HG03571 (cell line): ENCODE results near the gene ALDH3A1.
"Not testable (repeated sequence)": the region's sequence is repeated elsewhere in the genome, so short reads cannot be mapped to it uniquely, and the experiment has no call there.

Experiments
- ATAC-seq: cut with Tn5 transposase; IDR thresholded peaks from one replicate; pipeline ENCODE4 v1.9.1; 2021; ENCODE audit not compliant: unreplicated experiment

The ALDH3A1 gene

DNA sequence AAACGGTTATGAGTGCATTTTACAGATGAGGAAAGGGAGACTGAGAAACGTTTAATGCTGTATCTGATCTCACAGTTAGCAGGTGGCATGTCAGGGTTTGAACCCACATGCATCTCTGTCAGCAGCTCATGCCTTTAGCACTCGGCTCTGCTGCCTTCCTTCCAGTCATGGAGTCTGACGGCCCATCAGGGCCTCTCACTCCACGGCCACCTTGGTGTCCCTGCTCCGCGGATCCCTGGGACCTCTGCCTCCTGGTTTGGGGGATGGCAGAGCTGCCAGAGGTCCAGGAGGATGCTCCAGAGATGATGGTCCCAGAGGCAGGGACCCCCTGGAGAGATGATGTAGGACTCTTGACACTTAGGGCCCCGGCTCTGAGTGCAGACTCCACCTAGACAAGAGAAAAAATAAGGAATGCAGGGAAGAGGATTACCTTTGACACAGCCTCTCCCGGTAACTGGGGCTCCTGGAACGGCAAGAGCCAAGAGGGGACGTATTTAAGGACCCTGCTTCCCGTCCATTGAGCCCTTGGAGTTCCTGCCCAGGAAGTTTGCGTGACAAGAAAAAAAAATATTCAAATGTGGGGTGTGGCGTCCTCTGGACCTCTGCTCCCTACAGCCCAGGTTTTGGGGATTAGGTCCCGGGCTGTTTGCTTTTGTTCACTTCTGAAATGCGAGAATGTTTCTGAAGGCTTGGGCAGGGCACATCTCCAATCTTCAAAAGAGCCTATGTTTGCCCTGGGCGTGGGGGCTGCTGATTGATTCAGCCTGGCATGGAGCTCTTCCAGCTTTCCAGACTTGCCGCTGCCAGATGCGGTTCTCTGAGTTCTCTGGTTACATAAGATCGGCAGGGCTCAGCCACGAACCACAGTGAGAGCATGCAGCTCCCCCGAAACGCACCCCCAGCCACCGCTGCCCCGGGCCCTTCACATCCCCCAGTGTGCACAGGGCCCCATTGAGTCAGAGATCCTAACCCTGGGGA is at the start of gene ALDH3A1:
Gene ALDH3A1 (minus strand): TSS at position 470 of the 978 bp plus-strand sequence. CDS start 3,169 bp downstream, outside the sequence.
- ATAC-seq, result no peak

DNA sequence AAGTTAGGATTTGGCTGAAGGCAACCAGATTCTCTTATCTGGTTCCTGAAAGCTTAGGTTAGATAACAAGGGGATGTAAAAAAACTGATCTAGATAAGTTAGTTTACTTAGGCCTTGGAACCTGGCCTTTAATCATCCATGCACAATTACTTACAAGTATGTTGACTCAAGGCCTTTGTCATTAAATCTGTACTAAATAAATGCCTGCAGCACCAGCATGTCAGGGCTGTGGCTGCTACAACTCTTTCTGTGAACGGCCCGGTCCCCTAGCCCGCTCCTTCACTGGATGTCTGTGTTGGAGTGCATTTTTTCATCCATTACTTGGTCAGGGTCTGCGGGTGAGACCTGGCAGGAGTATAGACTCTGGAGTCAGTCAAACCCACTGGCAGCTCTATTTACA is 48.4 kb upstream of the ALDH3A1 start:
- no peak for ATAC-seq

DNA sequence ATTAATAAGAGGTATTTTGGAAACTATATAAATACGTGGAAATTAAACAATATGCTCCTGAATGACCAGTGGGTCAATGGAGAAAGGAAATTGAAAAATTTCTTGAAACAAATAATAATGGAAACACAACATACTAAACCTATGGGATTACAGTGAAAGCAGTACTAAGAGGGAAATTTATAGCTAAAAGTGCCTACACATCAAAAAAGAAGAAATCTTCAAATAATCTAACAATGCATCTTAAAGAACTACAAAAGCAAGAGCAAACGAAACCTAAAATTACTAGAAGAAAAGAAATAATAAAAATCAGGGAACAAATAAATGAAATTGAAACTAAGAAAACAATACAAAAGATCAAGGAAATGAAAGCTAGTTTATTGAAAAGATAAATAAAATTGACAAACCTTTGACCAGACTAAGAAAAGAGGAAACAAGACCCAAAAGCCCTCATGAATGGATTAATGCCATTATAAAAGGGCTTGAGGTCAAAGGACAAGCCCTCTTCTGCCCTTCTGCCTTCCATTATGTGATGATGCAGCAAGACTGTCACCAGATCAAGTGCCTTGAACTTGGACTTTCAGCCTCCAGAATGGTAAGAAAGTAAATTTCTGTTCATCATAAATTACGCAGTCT is 43.9 kb upstream of the ALDH3A1 start:
- no peak for ATAC-seq

DNA sequence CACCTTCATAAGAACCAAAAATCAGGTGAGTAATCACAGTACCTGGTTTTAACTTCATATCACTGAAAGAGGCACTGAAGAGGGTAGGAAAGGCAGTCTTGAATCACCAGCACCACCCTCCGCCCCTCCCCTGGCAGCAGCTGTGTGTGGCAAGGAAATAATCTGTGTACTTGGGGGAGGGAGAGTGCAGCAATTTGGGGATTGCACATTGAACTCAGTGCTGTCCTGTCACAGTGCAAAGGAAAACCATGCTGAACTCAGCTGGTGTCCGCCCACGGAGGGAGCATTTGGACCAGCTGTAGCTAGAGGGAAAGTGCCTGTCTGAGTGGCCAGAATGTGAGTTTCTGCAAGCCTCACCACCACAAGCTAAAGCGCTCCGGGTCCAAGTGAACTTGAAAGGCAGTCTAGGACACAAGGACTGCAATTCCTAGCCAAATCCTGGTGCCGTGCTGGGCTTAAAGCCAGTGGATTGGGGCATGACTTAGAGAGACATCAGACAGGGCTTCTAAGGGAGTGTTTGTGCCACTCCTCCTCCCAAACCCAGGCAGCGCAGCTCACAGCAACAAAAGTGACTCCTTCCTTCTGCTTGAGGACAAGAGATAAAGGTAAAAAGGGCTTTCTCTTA is 39.7 kb upstream of the ALDH3A1 start:
- no peak for ATAC-seq

DNA sequence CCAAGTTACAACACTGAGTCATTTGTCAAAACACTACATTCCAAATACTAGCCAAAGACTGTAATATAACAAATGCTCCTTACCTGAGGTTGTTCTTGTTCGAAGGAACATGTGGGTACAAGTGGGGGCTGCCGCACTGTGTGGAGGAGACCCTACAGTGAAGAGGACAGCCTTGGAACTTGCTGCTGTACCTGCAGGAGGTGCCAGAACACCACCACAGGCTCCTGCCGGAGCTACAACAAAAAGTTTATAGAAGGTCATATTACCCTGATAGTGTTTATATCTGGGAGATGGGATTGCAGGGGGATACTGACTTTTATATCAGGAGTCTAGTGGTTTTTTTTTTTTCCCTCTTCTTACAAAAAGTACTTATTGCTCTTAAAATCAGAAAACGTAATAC is 37.8 kb upstream of the ALDH3A1 start:
- ATAC-seq, result no peak

DNA sequence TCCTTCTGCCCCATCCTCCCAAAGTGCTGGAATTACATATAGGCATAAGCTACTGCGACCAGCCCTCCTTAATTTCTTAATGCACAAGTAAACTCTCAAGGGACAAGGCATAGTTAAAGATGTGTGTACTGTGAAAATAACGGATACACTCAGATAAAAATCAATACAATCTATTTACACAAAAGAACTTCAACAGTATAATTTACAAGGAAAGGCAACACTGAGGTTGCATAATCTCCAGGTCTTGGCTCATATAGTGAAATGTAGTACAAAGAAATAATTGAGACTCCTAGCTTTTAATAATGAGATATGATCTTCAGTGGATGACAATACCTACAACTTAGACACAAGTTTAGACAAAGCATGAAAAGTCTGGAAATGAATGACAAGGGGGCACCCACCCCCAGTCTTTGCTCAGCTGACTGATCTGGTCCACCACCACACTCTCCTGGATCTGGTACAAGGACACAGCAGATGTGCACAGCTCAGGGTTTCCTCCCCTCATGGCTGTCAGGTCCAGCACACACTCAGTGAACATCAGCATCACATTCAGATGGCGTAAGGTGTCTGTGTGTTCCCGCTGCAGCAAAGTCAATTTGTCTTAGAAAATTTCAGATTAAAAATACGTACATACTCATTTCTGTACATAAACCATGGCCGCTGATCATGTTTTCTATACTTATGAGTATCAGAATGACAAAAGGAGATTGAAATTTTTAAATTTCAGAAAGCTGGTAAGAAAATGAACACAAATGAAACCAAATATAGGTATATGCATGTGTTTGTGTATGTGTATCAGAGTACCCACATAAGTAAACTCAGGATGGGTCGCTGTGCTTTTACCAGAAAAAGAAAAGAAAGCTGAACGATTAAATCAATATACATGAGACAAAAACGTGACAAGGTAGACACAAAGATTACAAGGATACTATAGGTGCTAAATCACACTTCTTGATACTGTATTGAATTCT is 33.7 kb upstream of the ALDH3A1 start:
- no peak for ATAC-seq

DNA sequence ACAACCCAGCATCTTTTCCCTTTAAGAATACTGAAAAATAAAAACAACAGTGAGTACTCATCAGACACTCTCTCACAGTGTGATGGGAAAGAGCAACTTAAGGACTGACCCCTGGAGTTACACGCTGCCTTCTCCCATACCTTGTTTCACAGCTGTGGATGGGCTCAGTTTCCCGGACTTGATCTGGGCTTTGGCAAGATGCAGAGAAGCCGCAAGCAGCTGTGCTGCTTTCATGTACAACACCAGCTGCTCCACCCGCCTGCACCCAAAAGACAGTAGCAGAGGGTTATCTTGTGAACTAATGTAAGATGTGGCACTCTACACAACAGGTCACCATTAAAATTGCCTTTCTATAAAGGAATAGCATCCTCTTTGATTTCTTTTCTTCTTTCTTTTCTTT is 32.7 kb upstream of the ALDH3A1 start:
- ATAC-seq, result no peak

DNA sequence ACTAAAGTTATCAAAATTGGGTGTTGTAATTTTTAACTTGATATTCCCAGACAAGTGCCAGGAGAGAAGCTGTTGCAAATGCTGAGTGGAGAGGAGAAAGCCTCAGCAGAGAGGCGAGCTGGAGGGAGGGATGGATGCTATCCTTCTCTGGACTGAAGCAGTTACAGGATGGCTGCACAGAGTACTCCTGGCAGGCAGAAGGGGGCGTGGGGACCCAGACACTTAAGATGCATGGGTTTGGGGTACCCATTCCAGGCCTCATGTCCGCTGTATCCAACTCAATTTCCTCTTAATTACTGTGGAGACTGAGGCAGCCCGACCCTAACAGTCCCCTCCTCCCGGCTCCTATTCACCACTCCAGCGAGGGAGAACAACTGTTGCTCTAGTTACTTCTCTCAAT is 25.4 kb upstream of the ALDH3A1 start:
- ATAC-seq, result no peak

DNA sequence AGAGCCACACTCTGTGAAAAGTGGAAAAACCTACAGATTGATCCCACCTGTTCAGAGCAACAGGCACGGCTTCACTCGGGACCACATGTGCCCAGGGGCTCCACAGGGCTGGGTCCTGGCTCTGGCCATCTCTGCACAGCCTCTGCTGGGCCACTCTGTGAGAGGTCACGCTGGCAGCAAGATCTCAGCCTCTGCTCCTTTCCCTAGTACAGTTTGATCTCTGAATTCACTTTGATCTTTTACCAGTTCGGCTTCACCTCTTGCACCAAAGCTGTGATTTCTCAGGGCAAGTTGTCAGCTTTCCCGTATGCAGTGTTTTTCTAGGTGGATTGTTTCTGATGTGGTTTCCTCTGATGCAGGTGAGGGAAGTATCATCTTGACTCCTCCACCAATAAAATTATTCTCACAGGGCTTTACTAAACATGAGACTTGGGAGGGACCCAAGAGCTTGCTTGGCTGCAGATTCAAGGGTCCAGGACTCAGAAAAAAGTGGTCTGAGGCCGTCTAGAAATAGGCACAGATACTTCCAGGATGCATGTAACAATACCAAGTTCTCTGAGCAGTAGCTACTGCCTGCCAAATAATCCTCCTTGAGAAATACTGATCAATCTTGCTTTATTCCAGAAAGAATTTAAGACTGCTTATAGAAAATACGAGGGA is 24.0 kb upstream of the ALDH3A1 start:
- ATAC-seq, result no peak

DNA sequence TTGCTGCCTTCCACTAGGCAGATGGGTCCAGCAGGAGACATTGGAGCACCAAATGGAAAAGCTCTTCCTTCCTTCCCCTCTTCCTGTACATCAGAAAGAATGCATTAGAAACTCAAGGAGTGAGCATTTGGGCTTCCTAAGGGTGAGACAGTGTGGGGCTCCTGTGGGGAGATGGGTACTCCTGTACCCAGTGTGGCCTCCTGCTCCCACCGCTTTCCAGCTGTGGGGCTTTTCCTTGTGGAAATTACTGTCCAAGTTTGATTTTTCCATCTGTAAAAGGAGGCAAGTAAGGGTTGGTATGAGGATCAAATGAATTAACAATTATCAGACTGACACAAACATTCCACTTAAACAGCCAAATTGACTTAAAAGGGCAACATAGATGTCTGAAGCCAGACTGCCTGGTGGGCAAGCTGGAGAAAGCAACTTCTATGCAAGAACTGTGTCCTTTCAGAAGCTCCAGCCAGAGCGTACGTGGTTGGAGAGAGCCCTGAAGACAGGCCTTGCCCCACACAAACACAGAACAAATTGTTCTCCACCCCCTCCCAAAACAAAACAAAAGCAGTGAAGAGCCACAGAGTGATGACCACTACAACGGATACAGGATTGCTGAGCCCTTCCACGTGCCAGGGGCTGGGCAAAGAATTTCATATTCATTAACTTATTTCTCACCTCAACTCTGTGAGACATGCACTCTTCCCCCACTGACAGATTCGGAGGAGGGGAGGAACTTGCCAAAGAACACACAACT is 23.1 kb upstream of the ALDH3A1 start:
- ATAC-seq, result no peak

DNA sequence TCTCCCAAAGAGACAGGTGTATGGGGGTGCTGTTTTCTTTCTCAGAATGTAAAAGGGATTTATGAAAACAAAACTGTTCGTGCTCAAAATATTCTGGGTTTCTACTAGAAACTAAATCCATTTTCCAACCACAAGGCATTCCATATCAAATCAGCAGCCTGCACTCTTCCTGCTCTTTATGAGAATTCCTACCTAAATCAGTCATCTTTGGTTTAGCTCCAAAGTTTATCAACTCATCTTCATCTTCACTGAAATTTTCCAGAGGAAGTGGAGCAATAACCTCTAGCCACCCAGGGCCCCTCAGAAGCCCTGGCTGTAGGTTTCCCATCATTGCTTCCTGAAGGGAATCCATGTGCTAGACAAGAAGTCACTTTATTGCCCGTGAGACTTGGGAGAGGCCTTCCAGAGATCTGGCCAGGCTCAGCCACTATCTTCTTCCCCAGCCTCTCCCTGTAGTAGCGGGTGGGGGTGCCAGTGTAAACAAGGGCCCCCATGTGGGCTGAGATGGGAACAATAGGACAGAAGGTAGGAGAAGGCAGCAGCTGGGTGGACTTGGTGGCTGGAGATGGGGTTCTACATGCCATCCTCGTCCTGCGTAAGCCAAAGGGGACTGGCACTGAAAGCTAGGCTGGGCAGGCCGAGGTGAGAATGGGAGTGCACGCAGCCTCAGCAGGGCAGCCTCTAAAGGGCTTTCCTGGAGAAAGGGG is 22.0 kb upstream of the ALDH3A1 start:
- no peak for ATAC-seq

DNA sequence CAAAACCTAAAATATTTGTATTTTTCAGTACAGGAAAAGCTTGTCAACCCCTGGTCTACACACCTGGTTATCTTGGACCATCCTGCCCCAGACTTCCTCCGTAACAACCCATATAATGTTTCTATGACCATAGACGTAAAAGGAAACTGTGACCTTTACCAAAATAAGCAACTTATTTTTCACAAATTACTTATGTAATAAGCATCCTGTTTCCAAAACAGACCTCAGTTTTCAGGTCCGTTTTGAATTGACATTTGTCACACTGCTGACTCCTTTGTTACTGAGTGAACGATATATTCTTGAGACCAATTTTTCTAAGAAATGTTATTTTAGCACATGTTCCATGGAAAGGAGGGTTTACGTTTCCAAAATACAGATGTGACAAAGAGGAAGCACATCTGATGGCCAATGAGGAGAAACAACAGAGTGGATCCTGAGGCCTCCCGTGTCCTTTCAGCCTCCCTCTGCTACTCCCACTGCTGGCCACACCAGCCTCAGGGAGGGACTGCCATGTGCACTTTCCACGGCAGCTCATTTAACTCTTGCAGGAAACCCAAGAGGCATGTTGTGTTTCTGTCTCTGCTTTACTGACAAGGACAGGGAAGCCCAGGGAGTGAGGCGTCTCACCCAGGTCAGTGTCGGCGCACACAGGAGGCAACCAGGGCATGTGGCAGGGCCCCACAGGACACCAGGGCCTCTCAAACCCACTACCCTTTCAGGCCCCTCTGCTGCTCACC is 20.1 kb upstream of the ALDH3A1 start:
- no peak for ATAC-seq

DNA sequence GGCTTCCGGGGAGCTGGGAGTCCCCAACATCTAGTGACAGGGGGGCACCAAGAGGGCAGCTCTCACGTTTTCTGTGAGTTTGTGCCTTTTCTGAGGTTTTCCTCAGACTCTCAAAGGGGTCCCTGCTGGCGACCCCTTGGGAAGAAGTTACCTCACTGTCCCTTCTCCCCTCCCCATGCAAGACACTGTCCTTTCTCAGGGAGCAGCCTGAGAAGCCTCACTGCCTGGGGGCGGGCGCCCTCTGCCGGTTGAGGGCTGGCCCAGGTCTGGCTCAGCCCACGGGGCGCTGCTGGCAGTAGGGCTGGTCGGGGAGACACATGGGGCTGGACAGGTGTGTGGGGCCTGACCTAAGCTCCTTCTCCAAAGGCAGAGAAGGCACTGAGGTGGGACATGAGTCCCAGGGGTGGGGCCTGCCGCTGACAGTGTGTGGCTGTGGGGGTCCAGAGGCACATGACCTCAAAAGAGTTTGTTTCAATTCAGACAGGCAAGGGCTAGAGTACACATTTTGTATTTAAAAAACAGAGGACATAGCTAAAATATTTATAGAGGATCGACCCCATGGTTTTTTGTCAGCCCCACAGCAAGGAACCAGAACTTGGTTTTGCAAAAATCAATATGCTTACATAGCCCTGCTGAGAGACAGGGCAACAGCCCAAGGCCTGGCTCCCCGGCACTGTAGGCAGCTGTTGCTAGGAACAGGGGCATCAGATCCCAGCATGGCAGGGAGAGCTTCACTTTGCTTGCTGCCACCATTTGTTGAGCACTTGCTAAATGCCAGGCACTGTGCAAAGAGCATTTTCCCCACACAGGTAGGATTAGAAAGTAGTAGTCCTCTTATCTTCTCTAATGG is 18.5 kb upstream of the ALDH3A1 start:
- ATAC-seq, result no peak

DNA sequence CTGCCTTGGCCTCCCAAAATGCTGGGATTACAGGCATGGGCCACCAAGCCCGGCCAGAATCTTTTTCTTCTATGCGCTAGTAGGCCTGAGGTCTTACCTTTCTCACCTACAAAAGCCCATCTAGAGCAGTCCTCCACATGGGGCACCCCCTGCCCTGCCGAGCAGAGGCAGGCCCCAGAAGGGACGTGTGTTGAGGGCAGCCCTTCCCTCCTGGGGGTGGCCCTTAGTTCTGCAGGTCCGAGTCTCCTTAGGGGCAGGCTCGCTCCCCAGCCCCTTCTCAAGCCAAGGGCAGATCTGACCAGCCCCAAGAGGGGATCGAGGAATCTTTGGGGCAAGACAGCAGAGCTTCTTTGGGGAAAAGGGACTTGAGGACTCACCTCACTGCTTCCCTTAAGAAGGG is 17.9 kb upstream of the ALDH3A1 start:
- ATAC-seq, result no peak

DNA sequence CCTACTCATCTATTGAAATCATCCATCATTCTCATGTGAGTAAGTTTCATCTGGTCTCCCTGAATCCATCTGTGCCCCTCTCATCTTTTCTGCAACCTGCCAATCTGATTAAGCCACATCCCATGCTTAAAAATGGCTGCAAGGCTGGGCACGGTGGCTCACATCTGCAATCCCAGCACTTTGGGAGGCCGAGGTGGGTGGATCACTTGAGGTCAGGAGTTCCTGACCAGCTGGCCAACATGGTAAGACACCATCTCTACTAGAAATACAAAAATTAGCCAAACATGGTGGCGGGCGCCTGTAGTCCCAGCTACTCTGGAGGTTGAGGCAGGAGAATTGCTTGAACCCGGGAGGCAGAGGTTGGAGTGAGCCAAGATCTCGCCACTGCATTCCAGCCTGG is 15.9 kb upstream of the ALDH3A1 start:
- ATAC-seq, result not testable (repeated sequence)

DNA sequence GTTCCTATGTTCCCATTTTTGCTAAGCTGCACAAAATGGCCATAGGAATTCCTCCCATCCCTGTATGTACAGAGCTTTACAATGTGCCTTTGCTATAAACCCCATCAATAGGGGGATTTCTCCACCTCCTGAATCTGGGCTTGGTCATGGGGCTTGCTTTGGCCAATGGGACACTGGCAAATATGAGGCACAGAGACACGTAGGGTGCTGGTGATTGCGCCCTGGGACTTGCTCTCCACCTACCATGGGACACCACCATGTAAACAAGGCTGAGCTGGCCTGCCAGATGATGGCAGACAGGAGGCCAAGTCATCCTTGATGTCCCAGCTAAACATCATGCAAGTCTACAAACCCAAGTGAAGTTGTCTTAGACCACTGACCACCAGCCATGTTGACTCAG is 15.3 kb upstream of the ALDH3A1 start:
- ATAC-seq, result no peak

DNA sequence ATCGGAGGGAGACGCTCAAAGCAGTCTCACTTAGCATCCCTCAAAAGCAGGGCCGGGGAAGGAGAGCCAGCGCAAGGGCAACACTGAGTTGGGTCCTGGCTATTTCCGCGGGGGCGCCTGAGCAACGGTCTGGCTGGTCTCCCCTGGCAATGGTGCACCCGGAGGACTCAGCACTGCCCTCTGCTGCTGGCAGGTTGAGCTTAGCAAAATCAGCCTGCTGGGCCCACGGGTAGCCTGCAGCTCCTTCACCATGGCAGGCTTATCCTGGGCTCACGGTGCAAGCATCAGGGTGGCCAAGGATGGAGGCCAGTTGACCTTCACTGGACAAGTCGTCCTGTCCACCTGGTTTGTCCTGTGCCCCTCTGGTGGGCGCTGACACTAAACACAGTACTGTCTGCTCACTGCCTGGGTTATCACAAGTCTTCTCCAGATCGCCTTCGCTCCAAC is 14.4 kb upstream of the ALDH3A1 start:
- ATAC-seq, result no peak
